HG02763 (cell line): ENCODE measurements around the gene TGFBR1.
"Not testable (repeated sequence)": the region's sequence is repeated elsewhere in the genome, so short reads cannot be mapped to it uniquely, and the experiment has no call there.

Experiments
- ATAC-seq: cut with Tn5 transposase; IDR thresholded peaks from one replicate; pipeline ENCODE4 v1.9.1; 2021; ENCODE audit warnings: mild to moderate bottlenecking, moderate library complexity; ENCODE audit not compliant: unreplicated experiment

TGFBR1 gene

DNA sequence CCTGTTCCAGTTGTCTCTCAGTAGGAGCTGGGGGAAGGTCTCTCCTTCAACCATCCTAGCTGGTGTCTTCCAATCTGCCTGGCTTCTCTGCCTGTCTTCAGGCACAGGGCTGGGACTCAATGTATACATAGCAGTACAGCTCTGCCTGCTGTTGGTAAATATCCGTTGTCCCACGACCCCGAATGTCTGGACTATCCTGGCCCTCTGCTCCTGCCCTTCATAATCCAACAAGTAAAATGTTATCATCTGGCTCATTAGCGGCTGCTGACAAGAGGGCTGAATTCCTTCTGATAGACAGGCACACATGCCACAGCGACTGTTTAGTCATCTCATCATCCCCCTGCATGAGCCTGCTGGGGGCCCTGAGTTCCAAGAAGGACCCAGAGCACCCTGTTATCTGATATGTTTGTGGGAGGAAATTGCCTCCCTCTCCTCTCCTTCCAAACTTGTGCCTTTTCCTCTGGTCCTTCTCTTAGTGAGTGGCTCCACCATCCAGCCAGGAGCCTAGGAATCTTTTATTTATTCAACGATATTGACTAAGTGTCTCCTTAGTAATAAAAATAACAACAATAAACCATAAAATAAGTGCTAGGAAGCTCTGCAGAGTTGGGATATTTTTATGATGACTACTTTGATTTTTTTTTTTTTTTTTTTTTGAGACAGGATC, 29.5 kb upstream of the TGFBR1 start:
- ATAC-seq = no peak

DNA sequence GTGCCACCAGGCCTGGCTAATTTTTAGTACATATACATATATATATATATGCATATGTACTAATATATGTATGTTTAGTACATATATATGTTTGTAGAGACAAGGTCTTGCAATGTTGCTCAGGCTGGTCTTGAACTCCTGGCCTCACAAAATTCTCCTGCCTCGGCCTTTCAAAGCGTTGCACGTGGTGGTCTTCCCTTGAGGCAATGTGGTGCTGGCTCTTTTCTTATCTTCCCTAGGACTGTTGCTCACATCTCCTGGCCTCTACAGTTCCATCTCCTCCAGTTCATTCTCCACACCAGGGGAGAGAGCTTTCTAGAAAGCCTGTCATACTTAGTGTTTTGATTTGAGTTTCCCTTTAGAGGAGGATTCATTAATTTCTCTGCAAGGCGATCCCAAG, 28.9 kb upstream of the TGFBR1 start:
- no peak for ATAC-seq

DNA sequence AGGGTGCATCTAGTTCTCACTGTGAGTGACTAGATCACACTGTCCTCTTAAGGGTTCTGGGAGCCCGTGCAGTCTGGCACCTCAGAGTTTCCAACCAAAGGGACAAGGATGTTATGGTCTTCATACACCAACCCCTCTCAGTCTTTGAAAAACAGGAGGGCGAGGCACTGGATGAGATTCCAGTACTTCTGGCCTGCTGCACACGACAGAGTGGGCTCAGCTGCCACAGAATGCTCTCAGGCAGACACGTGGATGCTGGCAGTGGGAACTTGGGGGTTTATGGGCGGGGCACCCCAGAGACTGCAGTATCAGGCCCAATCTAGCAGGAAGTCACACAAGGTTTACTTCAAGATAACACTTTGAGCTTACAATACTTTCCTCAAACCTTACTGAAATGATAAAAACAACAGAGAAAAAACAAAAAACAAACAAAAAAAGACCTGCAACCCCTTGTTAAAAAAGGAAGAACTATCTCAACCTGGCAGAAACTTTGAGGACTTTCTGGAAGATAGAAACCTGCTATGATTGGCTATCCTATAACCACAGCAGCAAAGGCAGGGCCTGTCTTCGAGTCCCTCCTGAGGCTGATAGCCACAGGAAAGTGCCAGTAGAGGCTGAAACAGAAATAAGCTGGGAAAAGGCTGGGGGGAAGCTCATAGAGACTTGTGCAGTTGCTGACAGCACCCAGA, 28.3 kb upstream of the TGFBR1 start:
- no peak for ATAC-seq

DNA sequence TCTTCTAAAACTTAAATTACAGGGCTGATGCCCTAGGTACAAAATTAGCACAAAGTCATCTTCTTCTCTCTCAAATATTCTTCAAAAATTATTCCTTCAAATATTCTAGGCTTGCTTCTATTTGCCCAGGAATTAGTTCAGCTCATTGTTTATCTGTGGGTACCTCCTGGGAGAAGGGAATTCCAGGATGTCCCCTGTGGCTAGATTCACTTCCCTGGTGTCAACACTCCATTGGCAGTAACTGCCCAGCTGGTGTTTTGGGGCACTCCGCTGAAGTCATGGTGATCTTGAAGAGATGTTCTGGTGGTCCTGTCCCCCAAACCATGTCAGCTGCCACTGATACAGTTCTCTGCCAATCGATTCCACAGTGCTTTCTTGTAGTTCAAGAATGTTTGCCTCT, 26.2 kb upstream of the TGFBR1 start:
- no peak for ATAC-seq

DNA sequence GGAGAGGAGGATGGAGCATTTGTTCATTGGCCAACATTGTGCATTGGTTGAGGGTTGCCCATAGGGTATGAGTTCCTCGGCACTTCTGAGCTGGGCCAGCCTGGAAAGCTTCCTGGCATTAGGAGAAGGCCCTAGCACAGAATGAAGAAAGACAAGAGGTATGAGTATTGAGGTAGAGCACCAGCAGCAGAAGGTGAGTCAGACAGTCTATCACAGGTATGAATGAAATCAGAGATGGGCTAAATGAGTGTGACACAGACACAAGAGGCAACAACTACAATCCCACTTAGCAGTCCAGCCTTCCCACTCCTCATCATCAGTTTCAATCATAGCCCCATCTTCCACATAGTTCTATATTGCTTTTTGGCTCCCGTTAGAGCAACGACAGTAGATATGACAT, 25.4 kb upstream of the TGFBR1 start:
- no peak for ATAC-seq

DNA sequence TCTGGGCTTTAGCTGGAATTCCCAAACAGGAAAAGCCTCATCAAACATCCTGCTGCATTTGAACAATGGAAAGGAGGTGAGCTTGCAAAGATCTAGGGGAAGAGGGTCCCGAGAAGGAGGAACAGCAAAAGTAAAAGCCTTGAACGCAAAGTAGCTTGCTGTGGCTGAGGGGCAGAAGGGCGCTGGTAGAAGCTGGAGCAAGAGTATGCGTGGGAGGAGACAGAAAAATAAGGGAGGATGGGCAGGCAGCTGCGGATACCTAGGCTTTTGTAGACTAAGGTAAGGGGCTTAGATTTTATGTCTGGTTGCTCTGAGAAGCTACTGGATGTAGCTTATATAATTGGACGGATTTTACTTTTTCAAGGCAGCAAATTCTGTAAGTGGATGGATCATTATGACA, 21.9 kb upstream of the TGFBR1 start:
- no peak for ATAC-seq

DNA sequence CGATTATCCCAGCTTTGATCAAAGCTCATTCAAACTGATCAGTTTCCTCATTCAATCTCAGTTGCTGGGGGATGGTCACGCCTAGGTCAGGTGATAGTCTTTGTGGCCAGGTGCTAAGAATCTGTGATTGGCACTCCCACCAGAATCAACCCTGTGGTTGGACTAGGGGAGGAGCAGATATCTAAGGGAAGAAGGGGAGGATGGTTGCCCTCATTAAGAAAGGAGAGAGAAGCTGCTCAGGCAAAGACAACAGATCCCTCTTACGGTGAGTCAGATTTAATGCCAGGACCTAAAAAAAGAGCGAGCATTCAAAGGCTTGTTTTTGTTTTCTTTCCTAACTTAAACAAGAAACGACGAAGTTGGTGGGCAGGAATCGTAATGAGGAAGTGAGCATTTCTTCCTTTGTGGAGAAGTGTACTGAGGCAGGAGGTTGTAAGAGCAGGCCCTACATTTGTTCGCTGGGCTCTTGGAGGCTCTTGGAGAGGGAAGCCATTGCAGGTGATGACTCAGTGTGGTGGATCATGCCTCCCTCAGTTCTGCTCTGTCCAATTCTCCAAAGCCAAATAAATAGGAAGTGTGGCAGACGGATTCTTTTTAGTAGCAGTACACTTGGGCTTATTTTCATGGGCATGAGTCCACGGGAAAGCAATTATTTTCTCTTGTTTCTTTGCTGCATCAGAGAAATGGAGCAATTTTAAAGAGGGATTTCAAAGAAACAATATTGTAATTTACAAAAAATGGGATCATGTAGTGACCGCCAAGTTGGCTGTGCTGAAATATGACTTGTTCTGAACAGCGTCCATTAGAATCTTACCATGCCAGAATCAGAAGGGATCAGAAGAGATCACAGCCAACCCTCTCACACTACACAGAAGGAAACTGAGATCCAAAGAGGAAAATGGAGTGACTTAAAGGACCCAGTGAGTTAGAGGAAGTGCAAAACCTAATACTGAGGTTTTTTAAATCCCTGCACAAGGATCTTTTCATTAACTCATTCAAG, 18.7 kb upstream of the TGFBR1 start:
- no peak for ATAC-seq

DNA sequence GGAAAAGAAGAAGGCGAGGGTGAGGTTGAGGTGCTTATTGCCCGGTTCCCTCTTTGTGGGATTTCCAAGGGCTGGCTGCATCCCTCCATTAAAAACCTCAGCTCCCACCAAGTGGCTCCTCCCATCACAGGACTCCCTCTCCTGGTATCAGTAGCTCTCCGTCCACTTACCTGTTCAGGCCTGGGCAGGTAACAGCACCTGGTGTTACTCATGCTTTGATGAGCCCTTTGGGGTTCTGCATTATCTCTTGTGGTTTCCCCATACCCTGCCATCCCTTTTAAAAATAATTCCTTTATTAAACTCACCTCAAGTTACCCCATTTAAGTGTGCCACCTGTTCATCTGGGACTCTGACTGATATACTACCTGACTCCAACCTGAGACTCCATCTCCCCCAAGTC, 17.5 kb upstream of the TGFBR1 start:
- no peak for ATAC-seq

DNA sequence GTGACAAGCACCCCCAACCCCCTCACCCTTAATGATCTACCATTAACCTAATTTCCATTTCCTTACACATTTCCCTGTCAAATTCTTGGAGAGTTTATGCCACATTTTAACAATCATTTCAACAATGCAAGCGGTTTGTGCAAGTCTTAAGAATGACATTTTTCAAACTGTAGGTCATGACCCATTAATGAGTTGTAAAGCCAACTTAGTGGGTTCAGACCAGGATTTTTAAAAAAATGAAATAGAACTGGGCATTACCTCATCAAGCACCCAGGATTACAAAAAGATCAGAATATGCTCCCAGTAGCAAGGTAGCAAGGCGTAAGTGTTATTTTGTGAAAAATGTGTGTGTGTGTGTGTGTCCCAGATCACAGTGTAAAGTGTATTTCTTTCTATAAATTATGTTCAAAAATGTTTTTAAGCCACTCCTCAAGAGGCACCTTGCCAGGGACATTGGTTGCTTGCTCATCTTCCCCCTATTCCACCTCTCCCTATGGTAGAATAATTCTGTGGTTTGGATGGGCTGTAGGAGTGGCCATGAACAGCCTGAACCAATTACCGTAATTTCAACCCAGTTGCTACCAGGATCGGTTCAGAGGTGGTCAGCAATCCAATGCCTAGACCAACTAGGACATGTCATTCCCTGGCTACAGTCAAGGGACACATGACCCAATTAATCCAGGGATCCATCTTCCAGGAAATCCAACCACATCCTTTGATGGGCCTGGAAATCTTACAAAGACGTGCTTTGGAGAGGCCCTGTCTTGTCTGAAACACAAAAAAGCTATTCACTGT, 14.4 kb upstream of the TGFBR1 start:
- ATAC-seq = no peak

DNA sequence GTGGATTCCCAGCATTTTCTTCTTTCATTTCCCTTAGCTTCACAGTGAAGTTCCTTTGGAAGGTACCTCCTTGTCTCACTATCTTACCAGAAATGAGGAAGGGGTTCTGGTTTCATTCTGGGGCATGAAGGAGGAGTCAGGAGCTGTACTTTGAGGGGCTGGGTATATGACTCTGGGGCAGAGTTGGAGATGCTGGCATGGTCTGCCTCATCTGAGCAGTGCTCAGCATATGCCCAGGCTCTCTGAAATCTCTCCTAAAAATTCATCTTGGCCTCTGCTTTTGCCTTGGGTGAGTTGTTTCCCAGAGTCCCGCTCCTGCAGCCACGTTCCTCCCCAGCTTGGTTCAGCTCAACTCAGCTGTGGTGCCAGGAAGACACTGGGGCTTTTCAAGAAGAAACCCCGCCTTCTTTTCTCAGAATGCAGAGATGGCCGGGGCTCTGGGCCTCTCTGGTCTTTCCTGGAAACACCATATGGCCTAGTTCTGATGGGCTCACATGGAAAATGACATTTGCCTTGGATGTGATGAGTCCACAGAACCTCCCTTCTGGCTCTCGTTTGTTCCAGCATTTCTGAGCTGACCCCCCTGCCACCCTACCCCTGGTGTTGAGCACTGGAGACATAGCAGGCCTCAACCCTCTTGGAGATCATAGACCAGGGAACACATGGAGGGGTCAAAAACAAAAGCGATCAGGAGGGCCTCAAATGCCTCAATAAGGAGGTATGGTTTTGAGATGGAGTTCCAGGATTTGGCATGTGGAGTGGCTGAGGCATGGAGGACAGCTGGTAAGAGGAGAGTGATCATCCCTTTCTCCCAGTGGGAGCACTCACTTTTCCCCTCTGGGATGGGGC, 12.0 kb upstream of the TGFBR1 start:
- ATAC-seq = no peak

DNA sequence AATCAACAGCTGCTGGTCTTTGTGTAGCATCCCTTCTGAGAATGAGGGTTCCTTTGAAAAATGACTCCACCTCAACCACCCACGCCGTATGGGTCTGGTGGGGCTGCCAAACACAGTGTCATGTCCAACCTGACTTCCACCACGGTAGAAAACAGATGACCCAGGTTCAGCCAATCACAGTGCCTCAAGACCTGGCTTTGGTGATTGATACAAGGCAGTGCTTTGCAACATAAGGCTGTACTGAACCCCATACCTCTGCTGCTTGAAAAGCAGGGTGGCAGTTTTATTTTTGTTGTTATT, 11.5 kb upstream of the TGFBR1 start:
- no peak for ATAC-seq

DNA sequence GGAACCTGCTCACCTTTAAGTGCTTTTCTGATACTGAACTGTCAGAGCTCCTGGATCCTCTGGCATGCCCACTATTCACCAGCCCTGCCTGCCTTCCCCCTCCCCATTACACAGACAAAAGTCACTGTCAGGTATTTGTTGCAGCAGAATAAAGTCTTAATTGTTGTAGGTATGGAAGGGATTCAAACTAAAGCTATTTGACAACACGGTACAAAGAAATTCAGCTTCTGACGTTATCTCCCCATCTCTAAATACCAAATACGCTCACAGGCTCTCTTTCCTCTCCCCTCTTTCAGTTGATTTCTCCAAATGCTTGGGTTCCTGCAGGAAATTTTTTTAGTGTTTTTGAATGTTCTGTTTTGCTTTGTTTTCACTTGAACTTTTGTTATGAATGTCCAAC, 9.3 kb upstream of the TGFBR1 start:
- no peak for ATAC-seq

DNA sequence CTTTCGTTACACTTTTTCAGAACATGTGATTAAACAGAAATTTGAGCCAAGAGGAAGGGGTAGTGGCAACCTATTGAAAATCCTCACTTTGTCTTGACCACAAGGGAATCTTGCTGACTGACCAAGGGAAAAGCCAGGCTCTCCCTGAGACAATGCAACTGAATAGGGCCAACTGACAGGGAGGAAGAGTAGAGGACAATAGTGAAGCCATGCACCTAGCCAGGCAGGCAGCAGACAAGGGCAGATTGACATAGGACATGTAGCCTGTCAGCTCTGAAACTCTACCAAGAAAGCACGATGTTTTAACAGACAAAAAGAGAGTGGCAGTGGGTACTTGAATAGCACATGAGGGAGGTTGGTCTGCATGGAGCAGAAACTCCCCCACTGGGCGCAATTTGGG, 8.5 kb upstream of the TGFBR1 start:
- no peak for ATAC-seq

DNA sequence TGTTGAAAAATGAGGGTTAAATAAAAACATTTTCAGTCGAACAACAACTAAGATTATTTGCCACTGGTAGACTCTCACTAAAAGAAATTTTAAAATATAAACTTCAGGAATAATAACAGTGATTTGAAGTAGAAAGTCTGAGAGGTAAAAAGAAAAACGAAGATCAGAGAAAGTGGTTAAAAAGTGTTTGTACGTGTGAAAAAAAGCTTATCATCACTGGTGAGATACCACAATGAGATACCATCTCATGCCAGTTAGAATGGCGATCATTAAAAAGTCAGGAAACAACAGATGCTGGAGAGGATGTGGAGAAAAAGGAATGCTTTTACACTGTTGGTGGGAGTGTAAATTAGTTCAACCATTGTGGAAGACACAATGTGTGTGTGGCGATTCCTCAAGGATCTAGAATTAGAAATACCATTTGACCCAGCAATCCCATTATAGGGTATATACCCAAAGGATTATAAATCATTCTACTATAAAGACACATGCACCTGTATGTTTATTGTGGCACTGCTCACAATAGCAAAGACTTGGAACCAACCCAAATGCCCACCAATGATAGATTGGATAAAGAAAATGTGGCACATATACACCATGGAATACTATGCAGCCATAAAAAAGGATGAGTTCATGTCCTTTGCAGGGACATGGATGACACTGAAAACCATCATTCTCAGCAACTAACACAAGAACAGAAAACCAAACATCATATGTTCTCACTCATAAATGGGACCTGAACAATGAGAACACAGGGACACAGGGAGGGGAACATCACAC, 4.9 kb upstream of the TGFBR1 start:
- ATAC-seq = not testable (repeated sequence)

DNA sequence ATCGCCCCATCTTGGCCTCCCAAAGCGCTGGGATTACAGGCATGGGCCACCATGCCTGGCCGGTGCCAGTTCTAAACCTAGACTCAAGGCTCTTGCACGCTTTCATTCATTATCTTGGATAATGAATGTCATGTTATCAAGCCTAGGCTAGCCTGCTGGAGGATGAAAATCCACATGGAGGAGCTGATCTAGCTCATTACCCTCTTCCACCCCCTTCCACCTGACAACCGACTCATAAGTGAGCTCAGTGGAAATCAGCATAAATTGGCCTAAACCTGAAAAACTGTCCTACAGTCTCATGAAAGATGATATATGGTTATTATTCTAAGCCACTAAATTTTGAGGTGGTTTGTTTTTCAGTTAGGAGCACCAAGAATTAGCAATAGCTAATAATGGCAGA, 3.6 kb upstream of the TGFBR1 start:
- no peak for ATAC-seq

DNA sequence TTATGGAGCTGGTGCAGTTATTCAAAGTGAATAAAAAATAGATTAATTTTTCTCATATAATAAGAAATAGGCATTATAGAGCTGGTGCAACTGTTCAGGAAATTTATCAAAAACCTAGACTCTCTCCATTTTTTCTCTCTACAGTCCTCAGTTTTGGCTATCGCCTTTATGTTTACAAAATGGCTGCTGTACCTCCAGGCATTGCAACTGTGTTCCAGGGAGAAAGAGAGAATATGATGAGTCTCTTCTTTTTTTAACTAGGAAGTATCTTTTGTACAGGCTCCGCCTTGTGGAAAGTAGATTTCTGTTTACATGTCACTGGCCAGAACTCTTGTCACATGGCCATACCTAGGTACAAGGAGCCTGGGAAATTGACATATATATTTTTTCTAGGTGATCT, 3.1 kb upstream of the TGFBR1 start:
- ATAC-seq = no peak

DNA sequence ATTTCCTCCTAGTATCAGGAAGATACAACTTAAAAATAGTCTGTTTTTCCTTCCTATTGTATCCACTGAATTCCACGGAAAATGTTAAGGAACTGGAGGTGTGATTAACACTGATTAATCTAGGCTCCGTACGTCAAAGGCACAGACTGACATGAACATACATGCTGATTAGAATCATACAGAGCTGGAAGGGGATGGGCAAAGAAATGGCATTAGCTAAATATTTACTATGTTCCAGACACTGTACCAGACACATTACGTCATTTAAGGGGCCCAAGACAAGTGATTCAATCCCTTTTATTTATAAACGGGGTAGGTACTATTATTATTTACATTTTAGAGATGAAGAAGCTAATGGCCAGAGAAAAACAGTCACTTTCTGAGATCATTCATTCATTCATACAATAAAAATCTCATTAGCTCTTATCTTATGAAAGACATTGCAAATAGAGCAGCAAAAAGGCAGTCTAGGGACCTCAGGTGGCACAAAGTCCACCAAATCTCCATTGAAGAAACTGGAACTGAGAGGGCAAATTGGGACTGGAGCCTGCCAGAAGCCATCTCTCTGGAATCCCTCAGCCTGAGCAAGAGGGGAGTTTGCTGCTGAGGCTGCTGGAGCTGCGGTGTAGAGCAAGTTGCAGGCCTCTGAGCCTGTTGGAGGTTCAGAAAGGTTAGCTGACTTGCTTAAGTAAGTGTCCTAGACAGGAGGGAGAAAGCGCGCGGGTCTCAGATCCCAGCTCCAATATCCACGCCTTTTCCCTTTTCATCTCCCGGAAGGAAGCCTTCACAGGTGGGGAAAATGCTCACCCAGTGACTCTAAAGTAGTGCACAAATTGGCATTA, 1.6 kb upstream of the TGFBR1 start:
- no peak for ATAC-seq

DNA sequence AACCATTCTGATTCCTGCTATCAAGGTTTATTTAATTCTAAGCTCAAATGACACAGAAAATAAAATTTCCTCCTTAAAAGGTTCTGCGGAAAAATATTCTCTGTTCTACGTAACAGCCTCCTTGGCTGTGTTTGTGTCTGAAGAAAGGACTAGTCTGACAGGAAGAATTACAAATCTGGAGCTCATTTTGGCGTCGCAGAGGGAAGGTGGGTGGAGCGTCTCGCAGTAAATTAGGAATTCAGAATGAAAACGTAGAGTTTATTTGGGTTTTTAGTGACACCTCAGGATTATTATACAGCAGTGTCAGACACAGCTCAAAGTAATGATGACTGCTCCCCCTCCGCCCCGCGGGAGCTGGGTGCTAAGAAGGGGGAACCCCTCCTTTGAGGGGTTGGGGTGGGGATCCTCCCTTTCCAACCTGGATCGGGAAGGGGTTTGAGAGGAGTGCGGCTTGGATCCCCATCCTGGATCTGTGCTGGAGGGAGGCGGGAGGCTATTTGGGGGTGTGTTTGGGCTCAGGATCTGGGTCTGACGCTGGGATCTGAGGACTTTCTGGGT, 933 bp upstream of the TGFBR1 start:
- no peak for ATAC-seq
